ENCODE data around the gene C14orf132.

The C14orf132 gene

DNA sequence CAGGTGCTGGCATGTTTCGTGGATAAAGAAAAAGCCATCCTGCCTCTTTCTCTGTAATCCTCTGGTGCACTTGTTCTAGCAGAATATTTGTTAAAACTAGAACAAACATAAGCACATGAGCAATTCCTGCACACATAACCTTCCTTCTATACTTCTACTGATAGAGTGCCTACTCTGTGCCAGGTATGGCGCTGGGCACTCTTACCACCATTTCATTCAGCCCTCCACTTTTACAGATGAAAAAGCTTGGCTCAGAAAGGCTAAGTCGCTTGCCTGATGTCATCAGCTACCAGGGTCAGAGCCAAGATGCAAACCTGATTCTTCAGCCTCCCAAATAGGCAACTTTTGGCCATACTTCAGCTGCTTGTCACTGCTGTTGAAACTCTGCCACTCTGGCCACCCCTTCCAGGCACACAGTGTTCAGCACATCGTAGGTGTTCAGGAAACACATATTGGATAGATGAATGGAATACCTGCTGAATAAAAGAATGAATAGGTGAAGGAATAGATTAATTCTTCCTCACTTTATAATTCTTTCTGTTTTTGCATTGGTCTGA lies 10.0 kb upstream of the C14orf132 start:
- H3K4me1 ChIP-seq (ENCODE audit: low read depth, poor library complexity, severe bottlenecking) = no peaks in the 10 kb centered on the region
- no peaks in the 10 kb centered on the region for H3K36me3 ChIP-seq (ENCODE audit: insufficient read depth)
- no peaks in the 10 kb centered on the region for H4K20me1 ChIP-seq (ENCODE audit: insufficient read depth)
- H2AFZ ChIP-seq (ENCODE audit: low read depth) = no peak overlapping the region
- no peaks in the 10 kb centered on the region for H3K79me2 ChIP-seq (ENCODE audit: insufficient read depth, low read depth)
- H3K4me2 ChIP-seq = no peak overlapping the region
- no peak overlapping the region for H3K27ac ChIP-seq
- no peak overlapping the region for H3K9ac ChIP-seq
- TF ChIP-seq, protein P1, sequence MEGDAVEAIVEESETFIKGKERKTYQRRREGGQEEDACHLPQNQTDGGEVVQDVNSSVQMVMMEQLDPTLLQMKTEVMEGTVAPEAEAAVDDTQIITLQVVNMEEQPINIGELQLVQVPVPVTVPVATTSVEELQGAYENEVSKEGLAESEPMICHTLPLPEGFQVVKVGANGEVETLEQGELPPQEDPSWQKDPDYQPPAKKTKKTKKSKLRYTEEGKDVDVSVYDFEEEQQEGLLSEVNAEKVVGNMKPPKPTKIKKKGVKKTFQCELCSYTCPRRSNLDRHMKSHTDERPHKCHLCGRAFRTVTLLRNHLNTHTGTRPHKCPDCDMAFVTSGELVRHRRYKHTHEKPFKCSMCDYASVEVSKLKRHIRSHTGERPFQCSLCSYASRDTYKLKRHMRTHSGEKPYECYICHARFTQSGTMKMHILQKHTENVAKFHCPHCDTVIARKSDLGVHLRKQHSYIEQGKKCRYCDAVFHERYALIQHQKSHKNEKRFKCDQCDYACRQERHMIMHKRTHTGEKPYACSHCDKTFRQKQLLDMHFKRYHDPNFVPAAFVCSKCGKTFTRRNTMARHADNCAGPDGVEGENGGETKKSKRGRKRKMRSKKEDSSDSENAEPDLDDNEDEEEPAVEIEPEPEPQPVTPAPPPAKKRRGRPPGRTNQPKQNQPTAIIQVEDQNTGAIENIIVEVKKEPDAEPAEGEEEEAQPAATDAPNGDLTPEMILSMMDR (conservative IDR thresholded peaks at IDR 0.05; ENCODE audit: low read depth, low read length) = no peak
- H3K27me3 ChIP-seq (ENCODE audit: insufficient read depth, low read depth) = no peaks in the 10 kb centered on the region
- no peak overlapping the region for H3K4me3 ChIP-seq (IDR thresholded peaks at IDR 0.05; ENCODE audit: insufficient read depth, low read depth, low read length)

DNA sequence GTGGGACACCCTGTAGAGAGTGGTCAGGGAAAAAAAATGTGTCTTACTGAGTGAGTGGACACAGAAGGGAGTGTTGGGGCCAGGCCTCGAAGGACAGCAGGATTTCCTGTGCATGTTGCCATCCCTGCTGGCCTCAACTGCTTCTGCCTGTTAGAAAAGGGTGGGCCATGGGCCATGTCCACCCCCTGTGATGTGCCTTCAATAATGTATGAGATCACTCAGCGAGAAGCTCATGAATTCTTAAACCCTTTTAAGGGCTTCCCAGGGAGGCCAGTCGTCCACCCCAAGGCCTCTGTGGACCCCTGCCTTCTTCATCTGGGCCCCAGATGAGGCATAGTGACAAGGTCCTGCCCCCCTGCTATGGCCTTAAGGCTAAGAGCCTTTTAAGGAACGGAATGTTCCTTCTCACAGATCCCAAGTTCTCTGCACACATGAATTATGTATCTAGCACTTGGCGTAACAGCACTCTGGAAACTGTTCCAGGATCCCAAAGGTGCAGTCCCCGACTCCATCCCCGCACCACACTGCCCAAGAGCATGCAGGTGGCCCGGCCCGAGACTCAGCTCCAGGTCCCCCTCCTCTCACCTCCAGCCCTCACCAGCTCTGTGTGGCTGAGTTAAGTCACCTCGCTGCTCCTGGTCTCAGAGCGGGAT lies 8.9 kb upstream of the C14orf132 start:
- Histone ChIP-seq H3K4me3 (IDR thresholded peaks at IDR 0.05; ENCODE audit: insufficient read depth, low read depth, low read length) (no peak overlapping the region), H3K4me1 (ENCODE audit: low read depth, poor library complexity, severe bottlenecking) (no peaks in the 10 kb centered on the region), H3K4me2 (no peak overlapping the region), H3K9ac (no peak overlapping the region), H3K36me3 (ENCODE audit: insufficient read depth) (no peaks in the 10 kb centered on the region), H3K79me2 (ENCODE audit: insufficient read depth, low read depth) (no peaks in the 10 kb centered on the region), H3K27me3 (ENCODE audit: insufficient read depth, low read depth) (no peaks in the 10 kb centered on the region), H4K20me1 (ENCODE audit: insufficient read depth) (no peaks in the 10 kb centered on the region), H2AFZ (ENCODE audit: low read depth) (no peak overlapping the region), H3K27ac (no peak overlapping the region)
- TF ChIP-seq, protein P1 (conservative IDR thresholded peaks at IDR 0.05; ENCODE audit: low read depth, low read length) = no peak

GRCh38 chr14:96031691-96032090 lies 7.5 kb upstream of the C14orf132 start:
- no peak overlapping the region for H3K9ac ChIP-seq
- H3K79me2 ChIP-seq (ENCODE audit: insufficient read depth, low read depth) = no peaks in the 10 kb centered on the region
- TF ChIP-seq, protein P1 (conservative IDR thresholded peaks at IDR 0.05; ENCODE audit: low read depth, low read length) = no peak

GRCh38 chr14:96035456-96035855 lies 3.7 kb upstream of the C14orf132 start:
- no peaks in the 10 kb centered on the region for H3K27me3 ChIP-seq (ENCODE audit: insufficient read depth, low read depth)
- H3K4me3 ChIP-seq (IDR thresholded peaks at IDR 0.05; ENCODE audit: insufficient read depth, low read depth, low read length) = no peak overlapping the region
- H3K36me3 ChIP-seq (ENCODE audit: insufficient read depth) = no peaks in the 10 kb centered on the region
- no peak overlapping the region for H3K4me2 ChIP-seq
- TF ChIP-seq, protein P1 (conservative IDR thresholded peaks at IDR 0.05; ENCODE audit: low read depth, low read length) = no peak
- no peak overlapping the region for H3K9ac ChIP-seq
- no peaks in the 10 kb centered on the region for H4K20me1 ChIP-seq (ENCODE audit: insufficient read depth)
- H3K79me2 ChIP-seq (ENCODE audit: insufficient read depth, low read depth) = no peaks in the 10 kb centered on the region
- no peak overlapping the region for H2AFZ ChIP-seq (ENCODE audit: low read depth)
- no peaks in the 10 kb centered on the region for H3K4me1 ChIP-seq (ENCODE audit: low read depth, poor library complexity, severe bottlenecking)
- no peak overlapping the region for H3K27ac ChIP-seq

More at GRCh38 chr14:96031691-96032090, 7.5 kb upstream of the C14orf132 start:
- no peak overlapping the region for H2AFZ ChIP-seq (ENCODE audit: low read depth)
- no peaks in the 10 kb centered on the region for H3K36me3 ChIP-seq (ENCODE audit: insufficient read depth)
- no peaks in the 10 kb centered on the region for H3K27me3 ChIP-seq (ENCODE audit: insufficient read depth, low read depth)
- H3K27ac ChIP-seq = no peak overlapping the region
- H4K20me1 ChIP-seq (ENCODE audit: insufficient read depth) = no peaks in the 10 kb centered on the region
- H3K4me2 ChIP-seq = no peak overlapping the region
- H3K4me1 ChIP-seq (ENCODE audit: low read depth, poor library complexity, severe bottlenecking) = no peaks in the 10 kb centered on the region
- no peak overlapping the region for H3K4me3 ChIP-seq (IDR thresholded peaks at IDR 0.05; ENCODE audit: insufficient read depth, low read depth, low read length)

All from KMS-11 (cell line).